HAP-1 (cell line): Measurements from ENCODE around the gene PRICKLE3.
A peak's percentile ranks its signal among the peaks of the same experiment; 100 is the strongest.
"Not testable (repeated sequence)": the region's sequence is repeated elsewhere in the genome, so short reads cannot be mapped to it uniquely, and the experiment has no call there.

Source experiments
- DNase-seq, 2 experiments: peaks; one replicate each; pipeline ENCODE4 v3.0.0-alpha.2; 2016 to 2020; ENCODE audit warnings: low spot score in 2 of 2
- H3K27me3 ChIP-seq: fragments of 250-450 bp; sonication (Bioruptor Pico); 2 replicates; pipeline ENCODE4 v1.5.1; 2020; ENCODE audit warnings: low read depth, mild to moderate bottlenecking, moderate library complexity
- H3K36me3 ChIP-seq: fragments of 250-450 bp; sonication (Bioruptor Pico); replicated peaks from 2 replicates; pipeline ENCODE4 v1.5.1; 2020; ENCODE audit warnings: mild to moderate bottlenecking
- H3K4me1 ChIP-seq: fragments of 250-450 bp; sonication (Bioruptor Pico); 2 replicates; pipeline ENCODE4 v1.5.1; 2020; ENCODE audit warnings: mild to moderate bottlenecking
- H3K4me3 ChIP-seq: fragments of 250-450 bp; sonication (Bioruptor Pico); 2 replicates; pipeline ENCODE4 v1.5.1; 2020; ENCODE audit warnings: mild to moderate bottlenecking, moderate library complexity
- H3K9me3 ChIP-seq: fragments of 250-450 bp; sonication (Bioruptor Pico); 2 replicates; pipeline ENCODE4 v1.5.1; 2020; ENCODE audit warnings: mild to moderate bottlenecking, moderate library complexity
- in situ Hi-C: fragments of 300-500 bp; cut with MboI; formaldehyde crosslinking; loops from 3 replicates; pipeline ENCODE4 v1.14.3; 2020; ENCODE audit warnings: low sequenced_read_pairs, inconsistent platforms, mixed read lengths

The PRICKLE3 gene

DNA sequence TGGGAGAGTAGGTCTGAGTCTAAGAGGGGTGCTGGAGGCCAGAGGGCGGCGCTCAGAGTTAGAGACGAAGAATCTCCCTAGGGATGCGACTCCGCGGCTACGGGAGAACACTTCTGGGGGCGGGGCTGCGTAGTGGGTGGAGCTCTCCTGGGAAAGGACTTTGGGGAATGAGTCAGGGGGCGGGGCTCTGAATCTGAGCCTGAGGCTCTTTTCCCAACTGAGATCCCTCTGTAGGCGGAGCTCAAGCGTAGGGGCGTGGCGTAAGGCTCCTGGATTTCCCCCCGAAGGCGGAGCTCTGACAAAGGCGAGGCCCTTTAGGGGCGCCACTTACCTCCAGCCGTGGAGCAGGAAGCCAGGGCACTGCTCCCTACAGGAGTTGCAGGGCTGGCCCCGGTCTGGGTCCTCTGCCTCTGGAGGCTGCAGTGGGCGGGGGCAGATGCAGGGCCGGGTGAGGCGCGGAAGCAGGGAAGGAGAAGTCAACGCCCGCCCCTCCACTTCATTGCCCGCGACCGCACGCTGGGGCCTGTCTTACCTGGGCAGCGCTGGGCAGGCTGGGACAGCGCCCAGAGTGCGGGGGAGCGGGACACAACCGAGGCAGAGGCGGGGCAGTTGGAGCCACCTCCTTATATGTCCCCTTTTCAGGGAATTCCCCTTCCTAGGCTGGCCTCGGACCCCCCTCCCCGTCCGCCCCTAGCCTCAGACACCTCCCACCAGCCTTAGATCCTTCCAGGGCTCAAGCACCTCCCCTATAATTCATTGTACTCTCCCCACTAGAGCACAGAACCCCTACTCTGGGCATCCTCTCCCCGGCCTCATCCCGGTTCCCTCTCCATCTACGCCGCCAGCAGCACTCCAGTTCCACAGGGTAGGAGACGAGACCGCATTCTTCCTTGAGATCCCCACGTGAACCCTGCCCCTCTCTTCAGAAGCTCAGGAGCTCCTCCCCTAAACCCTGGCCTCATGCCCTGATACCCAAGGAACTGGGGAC is 1.6 kb downstream of the PRICKLE3 start:
- Histone ChIP-seq H3K4me3 (peak overlapping the region; percentile 74), H3K4me1 (peaks cover 21% of the 10 kb centered on the region), H3K27me3 (no peaks in the 10 kb centered on the region), H3K36me3 (peaks cover 38% of the 10 kb centered on the region), H3K9me3 (no peaks in the 10 kb centered on the region)
- peak; percentile 95 to 100 for DNase-seq
- in situ Hi-C loops: no loop called here

- Histone ChIP-seq H3K36me3 (peaks cover 46% of the 10 kb centered on the region), H3K27me3 (no peaks in the 10 kb centered on the region), H3K9me3 (no peaks in the 10 kb centered on the region), H3K4me1 (peaks cover 13% of the 10 kb centered on the region), H3K4me3 (peak overlapping the region; percentile 20)
- in situ Hi-C loops: no loop called here
- peak in 1 of 2 experiments; percentile 64 for DNase-seq
Observed at GRCh38 chrX:49183701-49184281, 2.4 kb downstream of the PRICKLE3 start.

GRCh38 chrX:49179358-49179757 is 6.8 kb downstream of the PRICKLE3 start:
- in situ Hi-C loops: no loop called here
- H3K9me3 ChIP-seq: no peaks in the 10 kb centered on the region
- H3K36me3 ChIP-seq: peaks cover 88% of the 10 kb centered on the region
- no peaks in the 10 kb centered on the region for H3K27me3 ChIP-seq
- peaks cover 5% of the 10 kb centered on the region for H3K4me1 ChIP-seq
- H3K4me3 ChIP-seq: no peak overlapping the region
- no peak for DNase-seq

DNA sequence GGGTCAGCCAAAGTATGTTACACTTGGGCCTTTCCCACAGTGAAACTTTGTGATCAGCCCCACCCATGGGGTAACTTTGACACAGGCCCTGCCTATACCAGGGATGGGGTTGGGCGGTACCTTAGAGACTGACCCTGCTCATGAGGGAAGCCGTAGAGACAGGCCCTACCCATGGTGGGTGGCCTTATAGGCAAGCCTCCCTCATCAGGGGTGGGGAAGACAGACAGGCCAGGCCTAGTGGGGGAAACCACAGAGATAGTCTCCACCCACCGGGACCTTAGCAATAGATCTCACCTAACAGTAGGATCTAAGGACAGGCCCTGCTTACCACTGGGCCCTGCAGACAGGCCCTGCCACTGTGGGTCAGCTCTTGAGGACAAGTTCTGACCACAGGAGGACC is 7.6 kb downstream of the PRICKLE3 start:
- Histone ChIP-seq H3K4me1 (peaks cover 3% of the 10 kb centered on the region; the same call in 1 of the 2 replicates), H3K9me3 (no peaks in the 10 kb centered on the region), H3K27me3 (no peaks in the 10 kb centered on the region), H3K4me3 (no peak overlapping the region), H3K36me3 (peaks cover 91% of the 10 kb centered on the region)
- in situ Hi-C loops: no loop called here
- no peak for DNase-seq

- Histone ChIP-seq H3K4me3 (no peak overlapping the region), H3K9me3 (no peaks in the 10 kb centered on the region), H3K27me3 (no peaks in the 10 kb centered on the region), H3K4me1 (peaks cover 6% of the 10 kb centered on the region), H3K36me3 (peaks cover 91% of the 10 kb centered on the region)
- in situ Hi-C loops: no loop called here
- no peak for DNase-seq
Observed at GRCh38 chrX:49177873-49178480, 8.2 kb downstream of the PRICKLE3 start.

DNA sequence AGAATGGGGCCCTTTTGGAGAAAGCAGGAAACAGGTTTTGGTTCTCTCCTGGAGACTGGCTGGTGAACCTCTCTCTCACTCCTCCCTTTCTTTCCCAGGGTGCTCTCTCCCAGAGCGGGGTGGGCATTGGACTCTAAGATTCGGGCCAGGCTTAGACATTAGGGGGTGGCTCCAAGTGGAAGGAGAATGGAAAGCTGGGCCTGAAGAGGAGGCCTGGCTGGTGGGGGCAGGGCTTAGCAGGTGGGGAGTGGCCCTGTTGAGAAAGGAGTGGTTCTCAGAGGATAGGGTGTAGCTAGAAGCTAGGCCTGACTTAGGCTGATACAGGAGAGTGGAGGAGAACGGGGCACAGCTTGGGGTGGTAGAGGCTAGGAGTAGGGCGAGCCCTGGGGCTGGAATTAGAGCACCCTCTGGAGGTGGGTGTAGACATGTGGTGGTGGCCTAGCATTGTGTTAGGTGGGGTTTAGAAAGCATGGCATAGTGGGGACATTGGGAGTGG is 8.8 kb downstream of the PRICKLE3 start:
- Histone ChIP-seq H3K36me3 (peaks cover 86% of the 10 kb centered on the region), H3K9me3 (no peaks in the 10 kb centered on the region), H3K27me3 (no peaks in the 10 kb centered on the region), H3K4me3 (no peak overlapping the region), H3K4me1 (peaks cover 8% of the 10 kb centered on the region)
- DNase-seq: no peak
- in situ Hi-C loops: no loop called here

GRCh38 chrX:49176421-49177326 is 9.5 kb downstream of the PRICKLE3 start:
- H3K36me3 ChIP-seq: peaks cover 79% of the 10 kb centered on the region
- in situ Hi-C loops: no loop called here
- H3K4me1 ChIP-seq: peaks cover 8% of the 10 kb centered on the region
- H3K9me3 ChIP-seq: no peaks in the 10 kb centered on the region
- H3K4me3 ChIP-seq: no peak overlapping the region
- DNase-seq: peak in 1 of 2 experiments; percentile 63
- H3K27me3 ChIP-seq: no peaks in the 10 kb centered on the region

GRCh38 chrX:49175435-49176274 is 10.5 kb downstream of the PRICKLE3 start:
- H3K4me1 ChIP-seq: peaks cover 8% of the 10 kb centered on the region
- in situ Hi-C loops: no loop called here

DNA sequence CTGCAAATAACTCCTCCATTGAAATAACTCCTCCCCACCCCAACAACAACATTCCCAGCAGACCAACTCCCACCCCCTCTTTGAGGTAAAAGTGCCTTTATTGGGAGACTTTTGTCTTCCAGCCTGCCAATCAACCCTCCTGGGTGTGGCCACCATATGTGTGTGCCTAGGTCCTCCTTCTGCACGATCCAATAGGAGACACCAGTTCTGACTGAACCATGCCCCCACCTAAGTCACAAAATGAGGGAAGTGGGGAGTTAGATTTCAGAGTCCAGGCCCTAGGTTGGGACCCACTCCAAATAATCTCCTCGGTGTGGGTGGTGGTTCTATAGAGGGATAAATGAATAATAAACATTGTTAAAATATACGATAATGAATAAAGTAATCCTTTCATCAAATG is 11.4 kb downstream of the PRICKLE3 start:
- Histone ChIP-seq H3K27me3 (no peaks in the 10 kb centered on the region), H3K4me1 (peaks cover 8% of the 10 kb centered on the region), H3K9me3 (no peaks in the 10 kb centered on the region), H3K4me3 (no peak overlapping the region), H3K36me3 (peaks cover 66% of the 10 kb centered on the region)
- in situ Hi-C loops: no loop called here
- peak in 1 of 2 experiments; percentile 70 for DNase-seq

More at GRCh38 chrX:49175435-49176274, 10.5 kb downstream of the PRICKLE3 start:
- Histone ChIP-seq H3K4me3 (no peak overlapping the region), H3K9me3 (no peaks in the 10 kb centered on the region), H3K36me3 (peaks cover 72% of the 10 kb centered on the region), H3K27me3 (no peaks in the 10 kb centered on the region)
- peak in 1 of 2 experiments; percentile 55 for DNase-seq

DNA sequence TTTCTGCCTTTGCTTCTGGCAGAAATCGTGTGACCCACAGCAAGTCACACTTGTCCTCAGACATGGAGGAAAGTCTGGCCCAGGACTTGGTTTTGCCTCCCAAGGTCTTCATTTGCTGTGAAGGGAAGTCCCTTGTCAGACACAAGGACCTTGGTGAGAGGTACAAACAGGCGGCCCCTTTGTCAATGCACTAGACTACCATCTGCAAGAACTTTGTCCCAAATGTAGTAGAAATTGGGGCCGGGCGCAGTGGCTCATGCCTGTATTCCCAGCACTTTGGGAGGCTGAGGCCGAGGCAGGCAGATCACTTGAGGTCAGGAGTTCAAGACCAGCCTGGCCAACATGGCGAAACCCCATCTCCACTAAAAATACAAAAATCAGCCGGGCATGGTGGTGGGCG is 12.6 kb downstream of the PRICKLE3 start:
- H3K27me3 ChIP-seq, DNase-seq, H3K4me1 ChIP-seq, H3K4me3 ChIP-seq, H3K9me3 ChIP-seq, in situ Hi-C loops: not testable (repeated sequence)
- H3K36me3 ChIP-seq: peaks cover 55% of the 10 kb centered on the region

DNA sequence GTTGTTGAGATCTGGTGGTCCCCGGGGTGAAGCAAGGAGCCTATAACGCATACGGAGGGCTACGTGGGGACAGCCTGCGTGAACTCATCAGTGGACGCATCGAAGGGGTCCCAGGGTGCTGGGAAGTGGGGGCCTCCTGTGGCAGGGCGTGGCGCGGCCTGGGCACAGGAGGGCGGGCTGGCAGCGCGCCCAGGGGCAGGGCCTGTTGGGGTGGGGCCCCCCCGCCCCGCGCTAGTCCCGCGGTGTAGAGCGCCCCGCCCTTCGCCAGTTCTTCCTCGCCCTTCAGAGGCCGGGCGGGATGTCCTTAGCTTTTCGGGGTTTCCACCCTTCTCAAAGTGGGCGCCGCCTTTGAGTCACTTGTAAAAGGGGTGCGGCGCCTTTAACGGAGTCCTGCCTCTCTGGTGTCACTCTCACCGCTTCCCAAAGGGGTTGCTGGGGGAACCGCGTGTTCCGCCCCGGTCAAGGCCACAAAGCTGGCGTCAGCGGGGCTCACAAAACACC is 13.8 kb downstream of the PRICKLE3 start:
- peak; percentile 39 to 73 for DNase-seq
- Histone ChIP-seq H3K4me3 (peak overlapping the region; percentile 78), H3K4me1 (peaks cover 13% of the 10 kb centered on the region), H3K27me3 (no peaks in the 10 kb centered on the region), H3K9me3 (no peaks in the 10 kb centered on the region), H3K36me3 (peaks cover 42% of the 10 kb centered on the region)
- in situ Hi-C loops: no loop called here

DNA sequence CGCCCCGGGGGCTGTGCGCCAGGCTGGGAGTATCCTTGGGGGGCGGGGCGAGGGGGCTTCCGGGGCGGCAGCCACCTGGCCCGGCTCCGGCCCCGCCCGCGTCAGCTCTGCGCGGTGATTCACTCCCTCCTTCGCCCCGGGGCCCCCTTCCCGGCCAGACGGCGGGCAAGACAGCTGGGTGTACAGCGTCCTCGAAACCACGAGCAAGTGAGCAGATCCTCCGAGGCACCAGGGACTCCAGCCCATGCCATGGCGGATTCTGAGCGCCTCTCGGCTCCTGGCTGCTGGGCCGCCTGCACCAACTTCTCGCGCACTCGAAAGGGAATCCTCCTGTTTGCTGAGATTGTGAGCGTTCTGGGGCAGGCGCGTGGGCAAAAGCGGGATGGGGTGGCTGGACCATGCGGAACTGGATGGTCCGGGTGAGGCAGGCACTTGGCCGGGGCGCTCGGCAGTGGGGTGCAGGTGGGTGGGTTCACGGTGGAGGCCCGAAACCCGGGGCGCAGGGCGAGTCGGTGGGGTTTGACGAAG is 14.4 kb downstream of the PRICKLE3 start, which contains the start of gene PLP2:
Gene PLP2 (plus strand): TSS at position 147 of the 528 bp plus-strand sequence. CDS start 103 bp downstream, at position 250.
- Histone ChIP-seq H3K27me3 (no peaks in the 10 kb centered on the region), H3K36me3 (peaks cover 37% of the 10 kb centered on the region), H3K9me3 (no peaks in the 10 kb centered on the region), H3K4me1 (peaks cover 18% of the 10 kb centered on the region), H3K4me3 (peak within 1 kb of the TSS; percentile 78)
- DNase-seq: peak; percentile 42 to 85
- in situ Hi-C loops: no loop called here
